GM18517 (cell line): Measurements from ENCODE around the gene NEDD4L.

Experiments
- ATAC-seq: cut with Tn5 transposase; IDR thresholded peaks from one replicate; pipeline ENCODE4 v1.9.1; 2021; ENCODE audit warnings: mild to moderate bottlenecking, moderate library complexity; ENCODE audit not compliant: unreplicated experiment

The NEDD4L gene

GRCh38 chr18:58177004-58177717 lies 133.1 kb downstream of the NEDD4L start:
- no peak for ATAC-seq

GRCh38 chr18:58177896-58178470 lies 134.0 kb downstream of the NEDD4L start:
- ATAC-seq = no peak

- no peak for ATAC-seq
These were observed 134.5 kb downstream of the NEDD4L start for GRCh38 chr18:58178511-58178910.

- ATAC-seq = no peak
These were observed 136.1 kb downstream of the NEDD4L start for GRCh38 chr18:58180172-58180571.

- ATAC-seq = peak; percentile 49
These were observed 136.8 kb downstream of the NEDD4L start for GRCh38 chr18:58180738-58181353.

- ATAC-seq = no peak
These were observed 138.0 kb downstream of the NEDD4L start for GRCh38 chr18:58181988-58182387.

GRCh38 chr18:58183226-58183625 lies 139.2 kb downstream of the NEDD4L start:
- ATAC-seq = no peak

- ATAC-seq = no peak
These were observed 142.4 kb downstream of the NEDD4L start for GRCh38 chr18:58186258-58186948.

GRCh38 chr18:58187674-58188073 lies 143.6 kb downstream of the NEDD4L start:
- no peak for ATAC-seq

- no peak for ATAC-seq
These were observed 145.0 kb downstream of the NEDD4L start for GRCh38 chr18:58188996-58189395.

- ATAC-seq = no peak
These were observed 147.0 kb downstream of the NEDD4L start for GRCh38 chr18:58190842-58191530.

GRCh38 chr18:58191626-58192025 lies 147.6 kb downstream of the NEDD4L start:
- no peak for ATAC-seq

- ATAC-seq = no peak
These were observed 148.5 kb downstream of the NEDD4L start for GRCh38 chr18:58192519-58192918.

GRCh38 chr18:58194028-58194427 lies 150.0 kb downstream of the NEDD4L start:
- ATAC-seq = no peak

- ATAC-seq = peak; percentile 53
These were observed 151.3 kb downstream of the NEDD4L start for GRCh38 chr18:58195278-58195765.

- no peak for ATAC-seq
These were observed 152.1 kb downstream of the NEDD4L start for GRCh38 chr18:58196164-58196563.

GRCh38 chr18:58196881-58197872 lies 153.2 kb downstream of the NEDD4L start:
- no peak for ATAC-seq

GRCh38 chr18:58201268-58201667 lies 157.2 kb downstream of the NEDD4L start:
- ATAC-seq = no peak
